Measurements from ENCODE around the gene C1orf174.

Gene C1orf174

DNA sequence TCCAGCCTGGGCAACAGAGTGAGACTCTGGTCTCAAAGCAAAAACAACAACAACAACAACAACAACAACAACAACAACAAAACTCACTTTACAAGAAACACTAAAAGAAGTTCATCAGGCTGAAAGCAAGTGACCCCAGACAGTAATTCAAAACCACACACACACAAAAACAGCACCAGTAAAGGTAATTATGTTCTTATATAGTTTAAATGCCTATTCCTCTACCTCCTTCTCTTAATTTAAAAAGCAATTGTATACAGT, 1.7 kb downstream of the C1orf174 start:
- in situ Hi-C loops (cut with MboI; ENCODE audit: low sequenced_read_pairs) = no loop called here

DNA sequence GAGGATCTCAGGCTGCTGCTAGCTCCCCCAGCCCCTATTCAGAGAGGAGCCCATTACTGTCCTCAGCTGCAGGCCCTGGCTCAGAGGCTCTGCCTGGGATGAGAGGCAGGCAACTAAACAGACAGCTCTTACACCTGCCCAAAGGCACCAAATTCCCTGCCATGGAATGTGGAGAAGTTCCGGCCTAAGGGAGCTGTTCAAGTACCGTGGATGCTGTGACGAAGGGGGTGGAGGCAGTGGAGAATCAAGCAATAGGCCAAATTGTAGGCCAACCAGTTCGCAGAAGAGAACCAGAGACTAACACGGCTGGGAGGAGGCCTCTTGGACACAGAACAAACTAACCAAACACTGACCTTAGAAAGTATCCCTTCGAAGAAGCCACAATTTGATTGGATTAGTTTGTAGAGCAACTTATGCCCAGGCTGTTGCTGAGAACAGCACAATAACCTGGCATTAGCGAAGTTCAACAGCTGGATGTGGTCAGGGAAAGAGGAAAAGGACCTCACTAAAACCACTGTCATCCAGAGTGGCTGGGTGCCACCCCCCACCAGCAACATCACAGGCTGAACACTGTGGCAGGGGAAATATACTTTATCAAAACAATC, 3.6 kb downstream of the C1orf174 start:
- in situ Hi-C loops (cut with MboI; ENCODE audit: low sequenced_read_pairs) = no loop called here

DNA sequence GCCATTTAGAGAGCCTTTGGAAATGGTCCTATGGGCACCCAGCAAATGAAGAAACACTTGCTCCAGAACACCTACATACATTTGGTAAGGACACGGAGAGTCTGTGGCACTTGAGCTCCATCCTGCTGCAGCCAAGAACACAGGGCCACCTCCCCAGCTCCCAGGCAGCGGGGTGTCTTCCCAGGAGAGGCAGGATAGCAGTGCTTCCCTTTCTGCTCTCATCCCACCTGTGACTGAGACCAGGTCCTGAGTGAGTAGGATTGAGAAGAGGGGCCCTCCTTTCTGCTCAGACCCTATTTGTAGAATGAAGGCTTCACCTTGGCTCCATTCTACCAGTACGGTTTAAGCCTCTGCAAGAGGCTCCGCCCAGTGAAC, 4.1 kb downstream of the C1orf174 start:
- in situ Hi-C loops (cut with MboI; ENCODE audit: low sequenced_read_pairs) = no loop called here

DNA sequence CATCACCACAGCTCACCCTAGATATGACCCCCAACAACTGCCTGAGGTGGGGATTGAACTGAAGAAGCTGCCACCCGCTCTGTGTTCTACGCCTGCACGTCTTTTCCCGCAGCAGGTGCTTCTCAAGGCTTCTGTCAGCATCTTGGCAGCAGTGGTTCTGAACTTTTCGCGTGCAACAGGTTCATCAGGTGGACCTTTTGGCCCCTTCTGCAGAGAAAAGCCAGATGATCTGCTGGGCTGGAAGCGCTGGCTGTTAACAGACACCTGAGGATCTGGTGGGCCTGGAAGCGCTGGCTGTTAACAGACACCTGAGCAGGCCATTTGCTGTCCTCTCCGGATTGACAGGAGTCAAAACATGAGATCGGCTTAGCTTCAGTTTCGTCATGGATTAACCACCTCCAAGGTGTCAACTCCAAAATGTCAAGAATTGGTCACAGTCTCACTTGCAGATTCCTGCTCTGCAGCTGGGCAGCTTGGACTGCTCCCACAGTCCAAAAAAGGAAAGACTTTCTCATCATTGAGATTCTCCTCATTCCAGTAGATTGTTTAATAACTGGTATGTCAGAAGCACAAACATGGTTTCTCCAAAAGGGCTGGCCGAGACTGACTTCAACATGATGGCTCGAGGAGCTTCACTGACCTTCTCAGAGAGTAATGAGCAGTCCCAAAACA, 4.7 kb downstream of the C1orf174 start:
- in situ Hi-C loops (cut with MboI; ENCODE audit: low sequenced_read_pairs) = no loop called here

DNA sequence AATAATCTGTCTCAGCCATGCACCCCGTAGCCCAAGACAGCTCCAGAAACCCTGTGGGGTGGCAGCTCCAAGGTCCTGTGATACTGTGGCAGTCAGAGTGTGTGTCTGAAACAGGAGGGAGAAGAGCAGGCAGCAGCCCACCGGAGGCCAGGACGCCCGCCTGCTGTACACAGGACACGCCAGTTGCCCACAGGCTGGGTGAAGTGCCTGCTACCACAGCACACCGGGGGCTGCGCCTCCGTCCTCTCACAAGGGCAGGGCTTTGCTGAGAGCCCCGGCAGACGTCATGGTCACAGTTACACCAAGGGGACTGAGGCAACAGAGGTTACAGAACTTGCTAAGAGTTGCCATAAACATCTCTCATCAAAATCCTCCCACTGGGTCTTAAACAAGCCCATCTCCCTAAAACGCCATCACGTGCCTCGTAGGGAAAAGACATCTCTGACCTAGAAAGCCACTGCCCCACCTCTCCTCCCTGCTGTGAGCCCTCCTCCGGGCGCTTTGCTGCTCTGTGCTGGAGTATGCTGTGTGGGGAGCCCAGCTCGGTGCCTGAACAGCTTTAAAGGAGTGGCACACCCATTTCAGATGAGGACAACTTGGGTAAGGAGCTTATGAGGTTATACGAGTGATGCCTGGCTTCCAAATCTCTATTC, 5.3 kb downstream of the C1orf174 start:
- in situ Hi-C loops (cut with MboI; ENCODE audit: low sequenced_read_pairs) = no loop called here

DNA sequence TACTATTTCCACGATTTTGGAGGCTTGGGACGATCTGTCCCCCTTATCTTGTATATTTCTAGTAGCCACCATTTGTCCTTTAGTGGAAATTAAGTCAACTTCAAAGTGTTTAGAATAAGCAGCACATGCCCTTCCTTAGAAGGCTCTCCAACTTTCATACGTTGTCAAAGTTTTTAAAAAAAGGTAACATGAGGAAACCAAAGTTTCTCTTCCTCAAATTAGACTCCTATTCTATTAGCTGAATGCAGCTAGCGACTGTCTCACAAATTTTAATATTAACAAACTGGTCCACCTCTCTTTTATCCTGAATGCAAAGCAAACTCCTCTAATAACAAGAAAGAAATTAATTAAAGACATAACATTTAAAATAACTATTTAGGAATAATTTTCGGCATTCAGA, 6.9 kb downstream of the C1orf174 start:
- in situ Hi-C loops (cut with MboI; ENCODE audit: low sequenced_read_pairs) = no loop called here

DNA sequence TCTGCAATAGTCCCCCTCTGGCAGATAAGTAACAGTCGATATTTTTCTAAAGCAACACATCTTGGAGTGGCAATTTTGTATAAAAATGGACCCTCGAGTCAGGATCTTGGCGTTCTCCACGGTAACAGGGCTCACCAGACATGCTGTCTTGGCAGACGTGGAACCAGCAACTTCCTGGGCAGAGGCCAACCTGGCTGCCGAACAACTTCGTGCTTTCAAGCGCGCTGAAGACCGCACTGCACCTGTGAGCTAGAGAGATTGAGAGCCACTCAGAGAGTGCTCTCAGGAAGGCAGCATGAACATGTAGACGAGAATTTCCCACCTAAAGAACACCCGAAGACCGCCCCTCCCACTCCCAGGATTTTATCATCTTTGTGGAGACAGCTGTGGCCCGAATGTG, 7.3 kb downstream of the C1orf174 start:
- in situ Hi-C loops (cut with MboI; ENCODE audit: low sequenced_read_pairs) = no loop called here

DNA sequence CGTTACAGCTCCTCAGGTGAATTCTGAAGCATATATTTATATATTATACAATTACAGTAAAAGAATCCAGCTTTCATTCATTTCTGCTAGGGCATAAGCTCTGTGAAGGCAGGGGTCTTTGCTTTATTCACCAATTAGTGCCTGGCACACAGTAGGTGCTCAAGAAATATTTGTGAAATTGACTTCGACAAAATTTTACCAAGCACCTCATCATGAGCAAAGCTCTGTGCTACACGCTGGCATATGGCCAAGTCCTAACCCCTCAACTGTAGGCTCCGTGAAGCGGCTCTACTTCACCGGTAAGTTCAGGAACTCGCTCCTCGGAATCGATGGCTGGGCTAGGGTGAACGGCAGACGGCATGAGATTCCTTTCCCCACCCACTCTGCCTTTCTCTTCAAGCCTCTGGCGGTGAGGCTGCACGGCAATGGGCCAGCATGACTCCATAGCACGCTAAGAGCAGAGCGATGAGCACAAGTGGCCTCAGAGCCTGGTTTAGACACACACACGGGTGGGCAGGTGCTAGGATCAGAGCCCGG, 8.7 kb downstream of the C1orf174 start:
- in situ Hi-C loops (cut with MboI; ENCODE audit: low sequenced_read_pairs) = no loop called here

DNA sequence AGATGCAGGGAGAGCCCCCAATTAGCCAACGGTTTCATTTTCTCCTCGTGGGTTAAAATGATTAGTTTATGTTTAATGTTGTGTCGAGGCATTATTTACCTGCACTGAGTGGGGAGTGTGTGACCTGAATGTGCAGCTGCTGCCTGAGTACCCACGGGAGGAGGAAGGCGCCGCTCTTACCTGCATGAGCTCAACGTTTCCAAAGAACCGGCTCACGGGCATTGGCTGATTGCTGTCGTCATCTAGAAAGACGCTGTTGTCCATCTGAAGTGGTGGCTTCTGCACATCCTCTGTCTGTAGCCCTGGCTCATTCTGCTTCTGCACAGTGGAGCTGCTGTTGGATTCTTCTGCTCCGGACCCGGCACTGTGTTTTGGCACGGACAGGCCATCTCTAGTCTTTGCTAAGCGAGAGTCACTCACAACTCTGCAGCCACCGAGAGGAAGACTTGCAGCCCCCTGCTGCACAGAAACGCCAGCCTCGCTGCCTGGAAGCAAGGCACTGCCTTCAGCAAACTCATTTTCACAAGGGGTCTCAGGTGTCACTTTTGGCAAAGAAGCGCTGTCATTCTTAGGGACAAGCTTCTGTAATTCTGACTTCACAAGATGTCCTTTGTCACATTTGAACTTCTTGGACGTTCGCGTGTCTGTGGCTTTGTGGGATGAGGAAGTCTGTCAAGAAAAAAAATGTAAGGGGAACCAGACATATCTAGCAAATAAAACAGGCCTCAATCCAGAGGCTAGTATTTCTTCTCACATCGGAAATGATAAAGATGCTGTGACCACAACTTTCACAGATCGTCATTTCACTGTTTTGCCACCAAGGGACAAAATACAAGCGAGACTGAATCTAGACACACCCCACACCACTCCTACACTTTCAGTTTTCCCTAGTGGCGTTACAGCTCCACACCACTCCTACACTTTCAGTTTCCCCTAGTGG, 9.4 kb downstream of the C1orf174 start:
- in situ Hi-C loops (cut with MboI; ENCODE audit: low sequenced_read_pairs) = no loop called here

DNA sequence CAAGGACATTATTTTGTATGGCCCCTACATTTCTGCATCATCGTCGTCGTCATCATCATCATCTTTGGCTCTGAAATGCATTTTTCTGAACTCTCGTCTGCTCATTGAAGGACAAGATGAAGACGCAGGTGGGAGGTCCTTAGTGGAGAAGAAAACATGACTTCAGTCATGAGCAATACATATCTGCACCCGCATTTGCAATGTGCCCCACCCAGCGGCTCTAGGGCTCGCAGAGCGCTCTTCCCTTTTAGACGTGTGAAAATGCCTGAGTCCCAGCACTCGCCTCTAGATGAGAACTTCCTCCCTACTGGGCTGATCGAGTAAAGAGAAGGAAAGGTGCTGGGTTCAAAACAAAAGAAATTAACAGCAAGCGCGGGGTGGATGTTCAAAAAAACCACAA, 10.1 kb downstream of the C1orf174 start:
- in situ Hi-C loops (cut with MboI; ENCODE audit: low sequenced_read_pairs) = no loop called here

DNA sequence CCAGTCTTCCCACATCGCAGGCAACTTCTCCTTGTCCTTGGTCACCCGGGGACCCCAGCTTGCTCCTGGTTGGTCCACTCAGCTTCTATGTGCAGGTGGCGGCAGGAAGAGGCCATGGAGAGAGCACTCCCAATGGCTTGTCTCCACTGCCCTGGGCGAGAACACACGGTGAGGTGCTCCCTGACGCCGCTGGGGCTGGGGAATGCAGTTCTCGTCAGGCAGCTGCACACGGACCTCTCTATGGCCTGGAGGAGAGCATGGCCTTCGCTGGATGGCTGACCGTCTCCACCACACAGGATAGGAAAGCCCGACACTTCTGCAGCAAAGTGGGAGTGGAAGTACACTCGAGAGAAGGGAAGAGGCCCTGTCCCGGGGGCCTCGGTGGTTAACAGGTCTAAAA, 11.8 kb downstream of the C1orf174 start:
- in situ Hi-C loops (cut with MboI; ENCODE audit: low sequenced_read_pairs) = no loop called here

DNA sequence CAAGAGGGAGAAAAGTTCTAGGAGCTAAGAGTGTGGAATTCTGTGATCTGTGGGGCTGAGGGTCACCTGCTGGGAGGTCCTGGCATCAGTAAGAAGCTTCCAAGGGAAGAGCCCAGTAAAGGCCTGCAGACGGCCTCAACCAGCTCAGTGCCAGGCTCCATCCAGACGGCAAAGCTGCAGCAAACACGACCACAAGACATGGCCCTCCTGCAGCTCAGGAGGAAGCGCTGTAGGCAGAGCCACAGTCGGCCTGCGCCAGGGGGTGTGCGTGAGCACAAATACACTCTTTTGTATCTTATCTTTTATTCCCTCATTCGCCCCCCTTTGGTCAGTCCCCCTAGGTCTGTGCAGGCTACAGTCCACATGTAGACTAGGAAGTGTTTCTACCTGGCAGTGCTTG, 13.4 kb downstream of the C1orf174 start:
- in situ Hi-C loops (cut with MboI; ENCODE audit: low sequenced_read_pairs) = no loop called here

DNA sequence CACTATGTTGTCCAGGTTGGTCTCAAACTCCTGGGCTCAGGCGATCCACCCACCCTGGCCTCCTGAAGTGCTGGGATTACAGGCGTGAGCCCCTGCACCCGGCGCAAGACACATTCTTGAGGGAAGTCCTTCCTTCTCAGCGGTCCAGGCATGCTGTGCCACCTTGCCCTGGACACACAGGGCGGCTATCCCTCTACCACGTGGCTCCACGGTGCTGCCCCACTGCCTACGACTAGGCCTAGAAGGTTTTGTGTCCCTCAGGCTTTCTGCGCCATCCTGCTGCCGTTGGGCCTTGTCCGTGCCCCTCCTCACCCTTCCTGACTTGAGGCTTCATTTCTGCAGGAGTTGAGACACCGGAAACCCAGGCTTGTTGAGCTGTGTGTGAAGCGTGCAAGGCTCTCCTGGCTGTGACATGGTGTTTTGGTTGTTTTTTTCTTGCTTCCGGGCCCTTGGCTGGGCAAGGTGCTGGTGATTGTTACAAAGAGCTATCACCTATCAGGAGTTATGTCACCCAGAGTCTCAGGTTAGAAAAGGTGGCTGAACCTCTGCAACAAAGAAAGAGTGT, 13.9 kb downstream of the C1orf174 start:
- in situ Hi-C loops (cut with MboI; ENCODE audit: low sequenced_read_pairs) = no loop called here

DNA sequence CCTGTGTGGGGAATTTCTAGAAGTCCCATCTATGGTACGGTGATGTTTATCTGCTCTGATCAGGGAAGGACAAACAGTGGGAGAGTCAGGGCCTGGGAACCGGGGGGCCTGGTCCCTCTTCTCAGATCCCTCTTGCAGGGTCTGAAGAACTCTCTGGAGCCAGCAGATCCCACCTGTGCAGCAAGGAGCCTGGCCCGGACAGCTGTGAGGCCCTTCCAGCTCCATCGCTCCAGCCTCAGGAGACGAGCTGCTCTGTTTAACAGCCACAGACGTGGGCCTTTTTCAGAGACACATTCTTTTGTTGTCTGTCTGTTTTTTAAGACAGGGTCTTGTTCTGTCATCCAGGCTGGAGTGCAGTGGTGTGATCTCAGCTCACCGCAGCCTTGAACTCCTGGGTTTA, 14.5 kb downstream of the C1orf174 start:
- in situ Hi-C loops (cut with MboI; ENCODE audit: low sequenced_read_pairs) = no loop called here

DNA sequence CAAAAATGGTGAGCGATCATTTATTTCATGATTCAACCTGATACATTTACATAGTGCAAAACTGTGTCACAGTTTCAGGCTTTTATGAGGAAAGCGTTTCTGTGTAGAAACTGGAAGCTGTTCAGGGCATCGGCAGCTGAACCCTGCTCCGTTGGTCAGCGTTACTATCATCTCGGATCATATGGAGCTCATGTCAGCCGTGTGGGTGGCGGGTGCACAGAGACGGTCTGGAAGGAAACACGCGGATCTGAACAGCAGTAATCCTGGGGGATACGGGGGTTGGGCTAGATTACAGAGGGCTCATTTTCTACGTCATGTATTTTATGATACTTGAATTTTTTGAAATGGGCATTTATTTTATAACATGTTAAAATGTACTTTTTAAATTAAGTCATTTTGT, 15.1 kb downstream of the C1orf174 start:
- in situ Hi-C loops (cut with MboI; ENCODE audit: low sequenced_read_pairs) = no loop called here

DNA sequence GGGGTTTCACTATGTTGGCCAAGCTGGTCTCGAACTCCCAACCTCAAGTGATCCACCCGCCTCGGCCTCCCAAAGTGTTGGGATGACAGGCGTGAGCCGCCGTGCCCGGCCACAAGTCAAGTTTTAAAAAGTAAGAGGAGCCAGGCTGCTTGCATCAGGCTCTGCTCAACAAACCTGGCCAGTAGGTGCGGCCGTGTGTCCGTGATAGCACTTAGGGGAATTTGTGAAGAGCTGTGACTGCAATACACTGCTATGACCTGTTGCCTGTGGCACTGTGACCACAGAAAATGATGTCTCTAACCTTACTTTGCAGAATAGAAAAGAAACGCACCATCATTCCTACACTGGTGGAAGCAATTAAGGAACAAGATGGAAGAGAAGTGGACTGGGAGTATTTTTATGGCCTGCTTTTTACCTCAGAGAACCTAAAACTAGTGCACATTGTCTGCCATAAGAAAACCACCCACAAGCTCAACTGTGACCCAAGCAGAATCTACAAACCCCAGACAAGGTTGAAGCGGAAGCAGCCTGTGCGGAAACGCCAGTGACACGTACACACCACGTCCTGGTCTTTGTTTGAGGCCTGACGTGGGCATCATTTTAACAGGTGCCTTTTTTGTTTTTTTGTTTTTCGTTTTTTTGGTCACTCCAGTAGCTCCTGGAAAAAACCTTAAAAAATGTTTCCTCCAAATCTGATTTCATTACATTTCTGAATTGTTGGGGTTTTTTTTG, 16.7 kb downstream of the C1orf174 start:
- in situ Hi-C loops (cut with MboI; ENCODE audit: low sequenced_read_pairs) = no loop called here

DNA sequence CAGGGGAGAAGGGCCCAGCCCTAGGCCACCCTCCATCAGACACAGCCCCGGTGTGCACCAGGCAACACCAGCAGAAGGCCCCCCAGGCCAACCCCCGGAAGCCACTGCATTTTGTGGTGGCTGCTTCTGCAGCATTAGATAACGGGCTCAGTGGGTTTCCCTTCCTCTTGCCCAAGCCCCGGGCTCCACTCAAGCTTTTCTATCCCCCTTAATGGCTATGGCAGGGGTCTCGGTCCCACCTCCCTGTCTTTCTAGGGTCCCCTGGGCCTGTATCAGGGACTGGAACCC, 18.9 kb downstream of the C1orf174 start:
- in situ Hi-C loops (cut with MboI; ENCODE audit: low sequenced_read_pairs) = no loop called here

DNA sequence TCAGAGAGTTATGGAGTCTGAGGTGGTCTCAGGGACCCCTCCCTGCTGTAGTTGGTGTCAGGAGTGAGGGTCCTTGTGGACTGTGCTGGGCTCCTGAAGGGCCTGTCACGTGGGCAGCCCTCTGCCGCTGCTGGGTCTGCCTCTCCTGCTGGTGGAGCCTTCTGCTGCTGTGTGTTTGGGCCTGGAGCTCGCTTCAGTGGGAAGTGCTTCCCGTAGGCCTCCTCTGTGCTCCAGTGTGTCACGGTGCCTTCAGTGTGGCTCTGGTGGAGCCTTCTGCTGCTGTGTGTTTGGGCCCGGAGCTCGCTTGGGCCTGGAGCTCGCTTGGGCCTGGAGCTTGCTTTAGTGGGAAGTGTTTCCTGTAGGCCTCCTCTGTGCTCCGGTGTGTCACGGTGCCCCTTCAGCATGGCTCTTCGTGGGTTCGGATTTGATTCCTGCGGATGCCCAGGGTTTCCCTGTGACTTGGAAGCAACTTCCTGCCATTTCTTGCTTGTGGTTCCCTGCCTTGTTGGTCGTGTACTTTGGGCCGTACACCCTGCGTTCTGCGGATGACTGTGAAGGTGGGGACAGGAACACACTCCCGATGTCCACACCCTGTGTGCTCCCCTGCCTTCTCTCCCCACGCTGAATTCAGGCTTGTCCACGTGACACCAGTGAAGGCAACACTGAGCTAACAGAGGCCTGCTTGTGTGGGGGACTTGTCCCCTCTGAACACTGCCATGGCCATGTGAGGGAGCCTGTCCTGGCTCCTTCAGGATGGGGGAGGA, 19.5 kb downstream of the C1orf174 start:
- in situ Hi-C loops (cut with MboI; ENCODE audit: low sequenced_read_pairs) = no loop called here

DNA sequence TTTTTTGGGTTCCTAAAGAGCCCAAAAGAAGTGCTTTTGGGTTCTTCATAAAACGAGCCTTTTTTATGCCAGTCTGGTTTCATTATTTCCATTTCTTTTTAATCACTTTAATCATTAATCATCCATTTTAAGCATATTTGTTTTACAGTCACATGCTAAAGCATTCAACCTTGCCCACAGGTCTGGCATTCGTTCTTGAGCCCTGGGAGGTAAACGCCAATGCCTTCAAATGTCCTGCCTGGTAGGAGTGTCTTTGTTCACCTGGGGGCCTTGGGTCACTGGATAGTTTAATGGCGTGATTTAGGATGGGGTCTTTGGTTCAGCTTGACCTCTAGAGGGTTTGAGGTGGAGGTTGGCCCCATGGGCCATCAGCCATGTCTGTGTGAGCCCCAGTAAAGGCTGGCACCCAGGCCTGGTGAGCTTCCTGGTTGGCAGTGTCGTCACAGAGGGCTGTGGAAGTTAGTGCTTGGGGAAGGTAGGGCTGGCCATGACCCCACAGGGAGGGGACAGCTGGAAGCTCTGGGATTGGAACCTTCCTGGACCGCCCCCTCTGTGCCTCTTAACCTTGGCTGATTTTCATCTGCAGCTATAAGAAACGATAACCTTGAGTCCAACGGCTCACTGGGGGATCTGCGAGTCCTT, 20.2 kb downstream of the C1orf174 start:
- in situ Hi-C loops (cut with MboI; ENCODE audit: low sequenced_read_pairs) = no loop called here

DNA sequence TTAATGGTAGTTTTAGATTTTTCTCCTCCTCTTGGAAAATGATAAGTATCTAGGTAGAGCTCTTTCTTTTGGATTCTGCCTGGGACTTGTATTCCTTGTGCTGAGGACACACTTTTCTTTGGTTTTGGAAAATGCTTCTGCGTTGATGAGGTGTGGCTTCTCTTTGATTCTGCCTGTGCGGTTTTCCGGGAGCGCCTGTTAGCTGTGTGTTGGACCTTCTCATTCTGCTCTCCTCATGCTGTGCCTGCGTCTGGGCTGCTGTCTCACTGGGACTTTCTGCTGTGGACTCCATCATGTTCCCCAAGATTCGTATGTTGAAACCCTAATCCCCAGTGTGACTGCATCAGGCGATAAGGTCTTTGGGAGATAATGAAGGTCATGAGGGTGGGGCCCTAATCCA, 21.0 kb downstream of the C1orf174 start:
- in situ Hi-C loops (cut with MboI; ENCODE audit: low sequenced_read_pairs) = no loop called here

Measured in HL-60/S4 treated with phorbol 12-myristate 13-acetate at 8.2 ng/mL for 4 days and 3 days (cell line).